Activated CD8-positive, alpha-beta memory T cell treated with anti-CD3 and anti-CD28 coated beads, Interleukin-2, amount 50 U/mL, for 1 hour (primary cell): ENCODE measurements around the gene PGS1.

Experiments
- DNase-seq: peaks from one replicate; pipeline ENCODE4 v3.0.0-alpha.2; 2020; ENCODE audit errors: extremely low read depth

Gene PGS1

DNA sequence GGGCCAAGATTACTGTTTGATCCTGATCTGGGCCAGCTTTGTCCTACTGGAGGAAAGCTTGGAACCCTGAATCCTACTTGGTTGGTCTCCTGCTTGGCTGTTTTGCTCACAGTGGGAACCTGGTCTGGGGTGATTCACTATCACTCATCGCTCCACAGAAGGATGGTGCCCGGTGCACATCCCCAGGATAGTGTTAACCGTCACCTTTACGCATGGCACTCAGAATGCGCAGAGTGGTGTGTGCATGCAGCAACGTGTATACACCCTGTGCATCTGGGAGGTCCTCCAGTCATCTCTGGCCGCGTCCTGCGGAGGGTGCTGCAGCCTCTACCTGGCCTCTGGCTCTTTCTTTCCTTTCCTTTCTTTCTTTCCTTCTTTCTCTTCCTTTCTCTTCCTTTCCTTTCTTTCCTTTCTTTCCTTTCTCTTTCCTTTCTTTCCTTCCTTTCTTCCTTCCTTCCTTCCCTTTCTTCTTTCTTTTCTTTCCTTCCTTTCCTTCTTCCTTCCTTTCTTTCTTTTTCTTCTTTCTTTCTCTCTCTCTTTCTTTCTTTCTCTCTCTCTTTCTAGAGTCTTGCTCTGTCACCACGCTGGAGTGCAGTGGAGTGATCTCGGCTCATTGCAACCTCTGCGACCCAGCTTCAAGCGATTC, 31.7 kb upstream of the PGS1 start:
- no peak for DNase-seq

DNA sequence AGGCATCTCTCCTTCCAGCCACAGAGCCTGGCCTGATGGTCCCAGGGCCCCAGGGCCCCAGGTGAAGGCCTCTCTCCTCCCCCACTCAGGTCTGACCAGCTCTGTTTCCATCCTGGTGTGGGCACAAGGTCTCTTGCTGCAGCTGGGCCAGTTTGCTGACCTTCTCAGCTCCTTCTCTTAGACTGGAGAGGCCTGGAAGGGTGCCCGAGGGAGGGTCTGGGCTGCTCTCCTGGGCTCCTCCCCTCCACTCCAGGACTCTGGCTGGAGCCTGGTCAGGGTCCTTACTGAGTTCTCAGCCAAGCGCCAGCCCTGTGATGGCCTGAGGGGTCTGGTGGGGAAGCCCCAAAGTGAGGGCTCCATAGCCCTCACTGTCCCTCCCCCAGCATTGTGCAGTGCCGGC, 31.0 kb upstream of the PGS1 start:
- no peak for DNase-seq

DNA sequence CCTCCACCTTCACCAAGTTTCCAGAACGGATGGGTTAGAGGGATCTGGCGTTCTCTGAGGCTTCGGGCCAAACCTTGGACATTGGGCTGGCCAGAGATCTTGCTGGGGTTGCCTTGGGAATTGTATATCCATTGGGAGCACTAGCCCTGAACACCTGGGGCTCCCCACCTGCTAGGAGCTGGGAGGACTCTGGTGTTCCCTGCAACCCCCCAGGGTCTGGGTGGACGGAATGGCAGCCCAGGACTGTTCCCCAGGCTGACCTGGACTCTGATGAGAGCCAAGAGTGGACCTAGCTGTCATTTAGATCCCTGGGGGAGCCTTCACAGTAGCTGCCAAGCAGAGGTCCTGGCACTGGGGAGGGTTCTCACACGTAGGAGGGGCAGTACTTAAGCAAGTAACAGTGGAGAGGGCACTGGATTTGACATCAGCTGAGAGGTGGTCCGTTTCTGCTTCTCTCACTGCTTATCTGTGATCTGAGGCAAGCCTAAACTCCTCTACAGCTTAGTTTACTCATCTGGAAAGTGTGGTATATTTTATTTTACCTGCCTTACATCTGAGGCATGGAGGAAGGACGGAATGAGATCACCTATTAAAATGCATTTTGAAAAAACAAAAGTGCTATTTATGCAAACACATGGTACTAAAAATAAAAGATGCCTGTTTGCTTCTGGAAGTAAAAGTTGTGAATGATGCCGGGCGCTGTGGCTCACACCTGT, 30.2 kb upstream of the PGS1 start:
- DNase-seq, result no peak

DNA sequence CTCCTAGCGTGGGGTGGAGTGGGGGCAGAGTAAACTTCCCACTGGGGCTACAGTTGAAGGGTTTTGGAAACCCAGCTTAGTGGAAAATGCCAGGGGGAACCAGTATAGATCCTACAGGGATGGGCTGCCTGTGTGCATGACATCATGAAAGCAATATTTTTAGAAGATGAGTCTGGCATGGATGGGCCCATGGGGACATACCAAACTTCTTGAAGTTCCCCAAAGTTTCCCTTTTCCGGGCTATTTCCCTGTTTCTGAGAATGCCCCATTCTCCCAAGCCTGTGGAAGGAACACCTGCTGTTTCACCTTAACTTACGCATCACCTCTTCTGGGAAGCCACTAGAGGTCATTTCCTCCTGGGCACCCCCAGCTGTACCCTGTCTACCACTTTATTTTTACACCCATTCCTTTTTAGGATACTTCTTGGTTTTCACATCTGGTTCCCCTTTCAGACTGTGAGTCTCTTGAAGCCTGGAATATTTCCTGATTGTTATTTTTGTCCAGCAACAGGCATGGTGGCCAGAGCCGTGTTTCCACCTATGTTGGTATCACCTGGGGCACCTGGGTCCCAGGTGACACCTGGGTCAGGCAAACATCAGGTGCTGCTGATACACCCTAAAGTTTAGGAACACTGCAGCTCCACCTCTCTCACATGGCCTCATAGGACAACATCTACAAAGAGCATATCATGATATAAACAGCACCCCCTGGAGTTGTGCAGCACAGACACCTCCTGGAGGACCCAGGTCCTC, 28.4 kb upstream of the PGS1 start:
- DNase-seq, result no peak

DNA sequence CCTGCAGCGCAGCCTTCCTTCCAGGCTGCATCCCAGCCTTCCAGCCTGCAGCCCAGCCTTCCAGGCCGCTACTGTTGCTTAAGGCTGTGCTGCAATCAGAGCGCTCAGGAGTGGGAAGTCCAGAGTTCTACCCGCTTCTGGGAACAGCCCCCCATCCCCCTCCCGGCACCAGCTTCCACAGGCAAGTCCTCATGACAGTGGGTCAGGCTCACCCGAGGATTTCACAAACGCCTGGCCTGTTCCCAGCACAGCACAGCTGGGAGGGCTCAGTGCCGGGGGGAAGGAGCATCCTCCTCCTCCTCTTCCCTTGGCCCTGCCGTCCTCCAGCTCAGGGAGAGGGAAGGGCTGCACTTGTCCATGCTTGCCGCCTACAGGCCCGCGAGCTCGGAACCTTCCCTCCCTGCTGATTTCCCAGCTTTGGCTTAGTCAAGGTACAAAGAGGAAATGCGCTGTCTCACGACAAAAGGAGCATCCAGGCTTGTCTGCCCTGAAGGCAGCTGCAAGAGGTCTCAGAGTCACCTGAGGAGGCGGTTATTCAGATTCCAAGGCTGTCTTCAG, 26.9 kb upstream of the PGS1 start:
- DNase-seq, result no peak

DNA sequence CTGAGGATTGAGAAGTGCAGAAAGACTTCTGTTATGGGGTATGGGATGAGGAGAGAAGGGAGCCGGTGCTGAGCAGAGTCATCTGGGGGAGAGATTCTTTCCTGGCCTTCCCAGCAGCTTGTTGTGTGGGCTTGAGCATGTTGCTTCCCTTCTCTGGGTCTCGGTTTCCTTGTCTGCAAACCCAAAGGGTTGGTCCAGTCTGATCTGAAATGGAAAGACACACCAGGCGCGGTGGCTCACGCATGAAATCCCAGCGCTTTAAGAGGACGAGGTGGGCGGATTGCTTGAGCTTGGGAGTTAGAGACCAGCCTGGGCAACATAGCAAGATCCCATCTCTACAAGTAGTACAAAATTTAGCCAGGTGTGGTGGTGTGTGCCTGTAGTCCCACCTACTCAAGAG, 24.6 kb upstream of the PGS1 start:
- no peak for DNase-seq

DNA sequence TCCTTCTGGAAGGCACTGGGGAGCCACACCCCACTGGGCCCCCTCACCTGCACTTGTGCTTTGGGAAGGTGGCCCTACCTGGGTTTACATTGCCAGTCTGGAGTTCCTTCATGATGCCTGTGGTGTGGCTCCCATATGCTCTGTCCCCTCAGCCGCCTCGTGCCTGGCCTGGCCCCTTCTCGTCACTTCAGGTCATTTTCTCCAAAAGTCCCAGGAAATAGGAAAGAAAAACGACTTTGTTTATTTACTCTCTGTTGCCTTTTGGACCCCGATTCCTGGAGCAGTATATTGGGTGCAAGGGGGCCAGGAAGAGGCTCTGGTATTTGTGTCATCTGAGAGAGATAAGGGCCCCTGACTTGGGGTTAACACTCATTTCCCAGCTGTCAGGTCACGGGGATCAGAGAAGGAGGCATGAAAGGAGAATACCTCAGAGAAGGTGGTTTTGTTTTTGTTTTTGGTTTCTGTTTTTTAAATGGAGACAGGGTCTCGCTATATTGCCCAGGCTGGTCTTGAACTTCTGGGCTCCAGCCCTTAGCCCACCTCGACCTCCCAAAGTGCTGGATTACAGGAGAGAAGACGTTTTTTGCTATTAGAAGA, 23.3 kb upstream of the PGS1 start:
- DNase-seq, result no peak

DNA sequence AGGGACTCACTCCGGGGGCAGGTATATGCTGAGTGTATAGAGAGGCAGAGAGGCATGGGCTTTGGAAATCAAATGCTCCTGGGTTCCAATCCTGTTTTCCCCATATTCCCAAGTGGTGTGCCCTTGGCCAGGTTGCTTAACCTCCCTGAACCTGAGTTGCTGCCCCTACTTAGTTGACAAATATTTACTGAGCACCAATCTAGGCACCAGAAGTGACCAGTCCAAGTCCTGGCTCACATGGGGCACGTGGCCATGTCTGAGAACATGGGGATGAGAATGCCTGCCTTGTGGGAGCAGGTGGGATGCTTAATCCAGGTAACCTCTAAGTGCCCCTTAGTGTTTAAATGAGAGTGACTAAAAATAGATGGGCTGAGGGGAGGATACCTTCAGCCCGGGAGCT, 22.7 kb upstream of the PGS1 start:
- DNase-seq, result no peak

DNA sequence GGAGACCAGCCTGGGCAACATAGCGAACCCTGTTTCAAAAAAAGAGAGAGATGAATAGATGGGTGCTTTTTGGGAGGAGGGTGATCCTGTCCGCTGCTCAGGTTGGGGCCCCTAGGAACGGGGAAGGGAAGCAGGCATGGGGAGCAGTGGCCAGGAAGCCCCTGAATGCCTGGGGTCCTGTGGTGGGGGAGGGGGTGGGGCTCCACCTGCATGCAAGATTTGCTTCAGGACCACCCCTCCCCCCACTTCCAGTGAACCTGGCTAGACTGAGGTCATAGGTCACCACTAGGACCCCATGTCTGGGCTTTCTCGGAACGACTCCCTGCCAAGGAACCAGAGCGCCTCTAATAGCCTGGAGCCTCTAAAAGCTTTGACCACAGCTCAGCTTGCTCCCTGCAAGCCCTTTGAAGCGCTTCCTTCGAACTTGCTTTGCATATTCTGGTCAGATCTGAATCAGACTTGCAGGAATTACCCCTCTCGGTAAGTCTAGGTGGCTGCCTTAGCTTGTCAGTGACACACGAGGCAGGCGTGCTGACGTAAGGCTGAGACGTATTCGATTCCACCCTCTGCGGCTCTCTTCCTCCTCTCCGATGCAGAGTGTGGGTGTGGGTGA, 22.2 kb upstream of the PGS1 start:
- DNase-seq, result peak; percentile 87

DNA sequence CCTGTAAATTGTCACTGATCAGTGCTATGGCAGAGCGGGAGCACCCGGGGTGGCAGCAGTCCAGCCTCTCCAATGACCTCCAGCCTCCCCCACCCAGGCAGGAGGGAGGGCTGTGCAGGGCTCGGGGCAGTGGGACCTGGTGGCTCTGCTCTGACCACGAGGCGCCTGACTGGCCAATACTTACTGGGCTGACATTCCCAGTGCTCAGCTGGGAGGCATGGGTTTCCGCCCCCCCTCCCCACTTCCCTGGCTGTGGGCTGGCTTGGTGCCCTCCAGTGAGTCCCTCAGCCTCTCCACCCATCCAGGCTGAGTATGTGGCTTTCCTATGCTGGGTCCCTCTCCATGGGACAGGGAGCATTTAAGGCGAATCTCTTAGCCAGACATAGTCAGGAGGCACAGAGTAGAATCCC, 21.3 kb upstream of the PGS1 start:
- DNase-seq, result no peak

DNA sequence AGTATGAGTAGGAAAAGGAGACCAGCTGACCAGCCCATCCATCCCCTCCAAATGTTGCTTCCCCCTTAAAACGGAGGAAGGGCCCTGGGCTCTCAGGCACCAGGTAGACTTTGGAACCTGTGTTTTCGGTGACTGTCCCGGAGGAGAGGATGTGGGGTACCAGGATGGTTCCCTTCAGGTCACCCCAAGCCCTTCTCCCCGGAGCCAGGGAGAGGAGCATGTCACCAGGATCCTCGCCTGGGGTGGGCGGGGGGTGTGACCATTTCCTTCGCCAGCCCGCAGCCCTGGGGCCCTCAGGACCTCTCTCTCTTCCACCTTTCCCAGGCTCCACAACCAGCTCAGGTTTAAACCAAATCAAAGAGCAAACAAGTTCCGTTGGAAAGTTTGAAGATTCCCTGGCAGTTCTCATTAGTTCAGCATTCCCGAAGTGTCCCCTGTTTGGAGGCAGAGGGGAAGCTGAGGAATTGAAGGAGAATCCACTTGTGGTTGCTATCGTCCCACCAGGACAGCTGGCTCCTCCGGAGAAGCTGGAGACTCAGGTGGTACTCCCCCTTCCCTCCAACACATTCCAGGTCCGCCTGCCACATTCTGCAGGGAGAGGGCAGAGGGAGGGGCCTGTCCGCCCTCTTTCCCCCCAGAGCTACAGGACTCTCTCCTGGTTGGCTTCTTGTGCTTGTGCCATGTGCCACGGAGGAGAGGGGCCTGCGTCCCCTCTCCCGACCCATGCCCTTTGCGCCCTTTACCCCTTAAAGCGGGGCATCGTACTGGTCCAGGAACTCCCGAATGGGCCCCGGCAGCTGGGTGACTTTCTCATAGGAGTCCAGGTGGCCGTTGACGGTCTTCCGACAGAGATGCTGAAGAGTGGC, 20.5 kb upstream of the PGS1 start:
- no peak for DNase-seq

DNA sequence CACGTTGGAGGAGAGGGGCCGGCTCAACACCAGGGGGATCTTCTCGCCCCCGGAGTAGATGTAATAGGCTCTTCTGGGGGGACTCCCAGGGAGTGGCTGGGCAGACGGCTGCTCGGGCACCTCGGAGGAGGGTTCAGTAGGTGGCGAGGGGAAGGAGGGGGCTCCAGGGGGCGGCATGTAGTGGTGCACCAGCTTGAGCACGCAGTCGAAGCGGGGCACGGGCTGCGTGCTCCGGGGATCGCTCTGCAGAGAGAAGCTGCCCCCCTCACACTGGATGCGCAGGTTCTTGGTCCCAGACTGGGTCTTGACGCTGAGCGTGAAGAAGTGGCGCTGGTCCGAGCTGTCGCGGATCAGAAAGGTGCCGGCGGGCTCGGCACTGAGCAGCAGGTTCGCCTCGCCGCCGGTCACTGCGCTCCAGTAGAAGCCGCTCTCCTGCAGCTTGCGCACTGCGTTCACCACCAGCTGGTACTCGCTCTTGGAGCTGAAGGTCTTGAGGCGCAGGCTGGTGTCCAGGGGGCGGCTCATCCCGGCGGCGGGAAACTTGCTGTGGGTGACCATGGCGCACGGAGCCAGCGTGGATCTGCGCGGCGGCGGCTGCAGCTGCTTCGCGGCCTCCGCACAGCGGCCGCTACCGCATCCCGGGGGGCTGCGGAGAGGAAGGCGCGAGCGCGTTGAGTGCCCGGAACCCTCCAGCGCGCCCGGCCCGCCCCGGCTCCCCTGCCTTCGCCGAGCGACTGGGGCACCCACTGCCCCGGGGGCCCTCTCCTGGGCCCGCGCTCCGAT, 19.7 kb upstream of the PGS1 start:
- no peak for DNase-seq

DNA sequence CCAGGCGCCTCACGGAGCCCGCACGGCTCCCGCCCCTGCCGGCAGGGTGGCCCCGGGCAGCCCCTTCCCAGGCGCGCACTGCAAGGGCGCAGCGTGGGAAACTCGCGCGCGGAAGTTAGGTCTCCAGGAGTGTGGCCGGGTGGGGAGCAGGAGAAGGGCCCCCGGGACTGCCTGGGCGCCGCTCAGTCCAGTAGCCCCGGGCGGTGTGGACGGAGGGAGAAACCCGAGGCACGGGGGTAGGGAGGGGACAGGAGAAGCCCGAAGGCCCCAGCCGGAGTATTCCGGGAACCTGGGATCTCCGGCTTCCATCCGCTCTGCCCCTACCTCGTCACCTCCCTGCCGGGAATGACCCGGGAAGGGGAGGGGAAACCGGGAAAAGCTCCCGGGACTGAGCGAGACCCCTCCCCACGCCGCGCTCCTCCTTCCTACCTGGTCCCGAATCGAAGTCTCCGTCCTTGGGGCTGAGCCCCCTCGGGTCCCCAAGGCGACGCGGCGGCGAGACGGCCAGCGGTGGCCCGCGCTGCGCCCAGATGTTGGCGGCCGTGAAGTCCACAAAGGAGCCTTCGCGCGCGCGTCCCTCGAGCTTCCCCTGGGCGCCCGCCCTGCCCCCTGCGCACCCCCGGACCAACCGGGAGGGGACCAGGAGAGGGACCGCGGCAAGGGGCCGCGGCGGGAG, 19.0 kb upstream of the PGS1 start:
- DNase-seq, result no peak

DNA sequence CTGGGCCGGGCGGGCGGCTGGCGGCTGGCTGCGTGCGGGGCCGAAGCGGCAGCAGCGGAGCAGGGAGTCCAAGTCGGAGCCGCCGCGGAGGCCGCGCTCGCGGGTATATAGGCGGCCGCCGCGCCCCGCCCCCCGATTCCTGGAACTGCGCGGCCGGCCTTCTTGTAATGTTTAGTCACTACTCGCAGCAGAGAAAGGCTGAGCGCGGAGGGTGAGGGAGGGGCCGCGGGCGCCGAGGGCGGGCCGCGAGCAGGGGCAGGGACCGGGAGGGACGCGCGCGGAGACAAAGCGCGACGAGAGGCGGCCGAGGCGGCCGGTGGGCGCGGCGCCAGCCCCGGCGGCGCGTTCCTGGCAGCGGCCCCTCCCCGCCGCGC, 18.5 kb upstream of the PGS1 start, which contains the start of gene SOCS3:
TSS of gene SOCS3 (minus strand) at position 81 of the 374 bp plus-strand sequence. CDS start 982 bp downstream, outside the sequence.
- peak; percentile 94 for DNase-seq

DNA sequence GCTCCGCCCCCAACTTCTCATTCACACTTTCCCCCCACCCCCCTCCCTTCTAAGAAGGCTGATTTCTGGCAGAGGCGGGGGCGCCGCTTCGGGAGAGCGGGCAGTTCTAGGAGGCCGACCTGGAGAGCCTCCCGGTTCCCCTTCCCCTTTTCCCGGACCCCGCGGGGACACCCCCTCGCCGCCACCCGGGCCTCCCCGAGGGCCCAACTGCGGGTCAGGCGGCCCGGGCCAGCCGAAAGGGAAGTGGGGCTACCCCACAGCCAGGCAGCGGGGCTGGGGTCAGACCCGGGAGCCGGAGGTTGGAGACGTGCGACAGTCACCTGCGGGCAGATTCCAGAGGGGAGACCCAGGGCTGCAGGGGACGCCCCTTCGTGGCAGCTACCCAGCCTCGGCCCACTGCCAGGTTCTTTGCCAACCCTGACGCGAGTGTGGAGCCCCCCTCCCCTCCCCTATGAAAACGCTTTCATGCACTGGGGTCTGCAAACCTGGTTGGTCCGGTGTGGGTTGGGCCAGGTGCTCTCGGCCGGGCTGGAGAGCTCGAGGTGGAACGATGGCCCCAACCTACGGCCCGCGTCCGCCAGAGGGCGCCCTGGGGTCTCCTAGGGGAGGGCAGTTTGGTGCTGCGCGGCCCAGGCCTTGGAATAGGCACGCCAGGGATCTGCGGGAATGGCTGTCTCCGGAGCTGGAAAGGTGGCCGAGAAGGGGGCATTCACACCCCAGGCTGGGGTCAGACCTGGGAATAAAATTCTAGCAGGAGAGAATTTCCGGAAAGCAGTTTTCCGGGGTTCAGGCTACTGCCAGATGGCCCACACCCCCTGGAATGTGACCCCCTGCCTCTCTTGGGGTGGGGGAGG, 17.9 kb upstream of the PGS1 start:
- peak; percentile 47 for DNase-seq

DNA sequence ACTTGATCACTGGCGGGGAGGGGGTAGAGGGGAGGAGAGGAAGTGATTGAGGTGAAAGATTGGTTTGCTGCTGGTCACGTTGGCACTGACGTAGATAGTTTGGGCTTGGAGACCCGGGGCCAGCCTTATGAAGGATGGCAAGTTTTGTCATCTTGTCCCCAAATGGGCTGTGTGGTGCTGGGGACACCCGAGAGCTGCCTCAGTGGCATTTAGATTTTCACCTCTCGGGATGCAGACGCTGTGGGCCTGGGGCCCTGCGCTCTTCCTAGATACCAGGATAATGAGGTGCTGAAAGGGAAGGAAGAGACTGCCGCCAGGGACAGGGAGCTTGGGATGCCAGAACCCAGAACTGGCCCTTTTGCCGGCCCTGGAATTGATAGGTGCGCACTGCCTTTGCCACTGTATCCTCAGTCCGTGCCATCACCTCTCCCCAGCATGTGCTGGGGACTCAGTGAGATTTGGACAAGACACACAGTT, 17.2 kb upstream of the PGS1 start:
- DNase-seq, result no peak

DNA sequence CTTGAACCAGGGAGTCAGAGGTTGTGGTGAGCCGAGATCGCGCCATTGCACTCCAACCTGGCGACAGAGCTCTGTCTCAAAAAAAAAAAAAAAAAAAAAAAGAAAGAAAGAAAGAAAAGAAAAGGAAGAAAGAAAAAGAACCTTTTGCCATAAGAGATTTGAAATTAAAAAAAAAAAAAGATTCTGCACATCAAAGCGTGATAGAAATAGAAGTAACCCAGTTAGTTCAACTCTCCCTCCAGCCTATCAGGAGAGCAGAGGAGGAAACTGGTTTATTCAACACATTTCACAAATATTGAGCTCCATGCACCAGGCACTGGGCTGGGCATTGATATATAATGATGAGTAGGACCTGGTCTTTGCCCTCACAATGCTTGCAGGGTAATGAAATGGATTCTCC, 16.2 kb upstream of the PGS1 start:
- DNase-seq, result no peak

DNA sequence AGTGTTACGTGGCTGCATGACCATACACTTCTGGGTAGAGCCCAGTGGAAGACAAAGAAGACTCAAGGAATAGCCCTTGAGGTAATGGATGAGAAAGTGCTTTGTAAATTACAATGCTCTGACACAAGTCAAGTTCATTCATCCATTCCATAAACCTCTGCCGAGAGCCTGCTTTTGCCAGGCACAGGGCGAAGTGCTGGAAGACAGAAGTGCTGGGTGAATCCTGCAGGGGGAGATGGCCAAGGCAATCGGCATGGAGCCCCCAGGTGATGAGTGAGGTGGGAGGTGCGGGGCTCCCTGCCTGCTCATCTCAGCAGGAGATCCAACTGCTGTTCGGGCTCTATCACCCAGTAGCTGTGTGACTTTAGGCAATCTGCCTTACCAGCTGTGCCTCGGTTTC, 15.8 kb upstream of the PGS1 start:
- no peak for DNase-seq
